Measurements from ENCODE around the gene PSMG3. TPM values are rescaled to one million over a fixed set of nuclear protein-coding genes. Genes with fewer than 3 reads are reported as not detected.

Gene PSMG3
- total RNA-seq, 1 donor from 2014 or later, result 56.6 TPM

DNA sequence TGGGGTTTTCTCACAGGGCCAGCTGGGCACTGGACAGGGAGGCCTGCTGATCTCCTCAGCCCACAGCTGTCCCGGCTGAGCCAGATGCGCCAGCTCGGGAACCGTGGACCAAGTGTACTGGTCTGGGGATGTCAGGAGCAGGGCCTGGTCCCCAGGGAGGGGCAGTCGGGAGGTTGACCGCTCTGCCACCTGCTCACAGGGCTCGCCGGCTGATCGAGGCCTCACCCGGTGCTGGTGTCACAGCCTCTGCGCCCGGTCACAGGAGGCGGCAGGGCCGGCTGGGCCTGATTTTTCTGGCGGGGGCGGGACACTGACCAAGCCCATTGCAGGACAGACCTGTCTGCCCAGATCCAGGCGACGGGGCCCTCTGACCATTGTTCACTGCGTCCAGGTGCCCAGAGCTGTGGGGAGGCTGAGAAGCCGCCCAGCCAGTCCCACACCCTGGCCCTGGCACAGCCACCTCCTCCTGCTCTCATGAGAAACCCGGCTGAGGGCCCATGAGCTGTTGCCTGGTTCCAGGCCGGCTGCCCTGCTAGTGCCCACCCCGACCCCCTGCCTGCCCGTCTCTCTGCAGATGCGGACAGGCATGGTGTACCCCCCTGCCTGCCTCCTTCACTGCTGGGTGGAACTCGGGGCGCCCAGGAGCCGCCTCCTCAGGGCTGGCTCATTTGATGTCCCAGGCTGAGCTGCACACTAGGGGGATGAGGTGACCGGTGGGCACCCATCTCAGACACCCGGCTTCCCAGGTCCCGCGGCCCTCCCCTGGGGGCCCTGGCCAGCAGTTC lies 10.8 kb downstream of the PSMG3 start:
- peak; percentile 70 for DNase-seq
- TF ChIP-seq, protein P1, sequence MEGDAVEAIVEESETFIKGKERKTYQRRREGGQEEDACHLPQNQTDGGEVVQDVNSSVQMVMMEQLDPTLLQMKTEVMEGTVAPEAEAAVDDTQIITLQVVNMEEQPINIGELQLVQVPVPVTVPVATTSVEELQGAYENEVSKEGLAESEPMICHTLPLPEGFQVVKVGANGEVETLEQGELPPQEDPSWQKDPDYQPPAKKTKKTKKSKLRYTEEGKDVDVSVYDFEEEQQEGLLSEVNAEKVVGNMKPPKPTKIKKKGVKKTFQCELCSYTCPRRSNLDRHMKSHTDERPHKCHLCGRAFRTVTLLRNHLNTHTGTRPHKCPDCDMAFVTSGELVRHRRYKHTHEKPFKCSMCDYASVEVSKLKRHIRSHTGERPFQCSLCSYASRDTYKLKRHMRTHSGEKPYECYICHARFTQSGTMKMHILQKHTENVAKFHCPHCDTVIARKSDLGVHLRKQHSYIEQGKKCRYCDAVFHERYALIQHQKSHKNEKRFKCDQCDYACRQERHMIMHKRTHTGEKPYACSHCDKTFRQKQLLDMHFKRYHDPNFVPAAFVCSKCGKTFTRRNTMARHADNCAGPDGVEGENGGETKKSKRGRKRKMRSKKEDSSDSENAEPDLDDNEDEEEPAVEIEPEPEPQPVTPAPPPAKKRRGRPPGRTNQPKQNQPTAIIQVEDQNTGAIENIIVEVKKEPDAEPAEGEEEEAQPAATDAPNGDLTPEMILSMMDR (IDR thresholded peaks at IDR 0.05; ENCODE audit: partially characterized antibody, unreplicated experiment), result no peak
- Mint-ChIP-seq H3K9me3 (ENCODE audit: unreplicated experiment) (peaks cover 19% of the 10 kb centered on the region), H3K4me3 (ENCODE audit: unreplicated experiment) (no peak overlapping the region), H3K27me3 (ENCODE audit: unreplicated experiment) (peaks cover 25% of the 10 kb centered on the region), H3K36me3 (ENCODE audit: unreplicated experiment) (no peaks in the 10 kb centered on the region), H3K4me1 (ENCODE audit: low read depth, unreplicated experiment) (peaks cover 24% of the 10 kb centered on the region), H3K27ac (ENCODE audit: unreplicated experiment) (peak overlapping the region; percentile 5)

DNA sequence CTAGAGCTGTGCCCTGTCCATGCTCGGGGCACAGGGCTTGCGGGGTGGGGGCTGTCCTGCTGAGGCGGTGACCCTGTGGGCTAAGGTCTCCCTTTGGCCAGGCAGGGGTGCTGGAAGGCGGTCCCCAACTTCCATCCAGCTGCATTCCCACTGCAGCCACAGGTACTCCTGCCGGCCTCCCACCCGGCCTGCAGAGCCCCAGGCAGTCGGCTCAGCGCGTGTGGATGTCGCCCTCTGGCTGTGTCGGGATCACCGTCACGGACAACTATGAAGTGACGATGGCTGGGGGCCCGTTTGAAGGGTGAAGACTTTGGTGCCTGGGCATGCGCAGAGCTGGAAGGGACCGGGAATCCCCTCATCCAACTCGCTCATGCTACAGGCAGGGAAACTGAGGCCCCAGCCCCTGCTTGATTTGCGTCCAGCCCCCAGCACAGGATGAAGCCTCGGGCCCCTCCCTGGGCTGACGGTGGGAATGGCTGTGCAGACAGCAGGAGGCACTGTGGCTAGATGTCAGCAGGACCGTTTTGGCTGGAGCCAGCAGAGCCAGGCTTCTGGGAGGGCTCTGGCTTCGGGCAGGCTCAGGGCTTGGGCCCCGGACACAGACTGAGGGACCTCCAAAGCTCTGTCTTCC lies 11.5 kb downstream of the PSMG3 start:
- Mint-ChIP-seq H3K36me3 (ENCODE audit: unreplicated experiment) (no peaks in the 10 kb centered on the region), H3K27me3 (ENCODE audit: unreplicated experiment) (peaks cover 25% of the 10 kb centered on the region), H3K4me1 (ENCODE audit: low read depth, unreplicated experiment) (peaks cover 24% of the 10 kb centered on the region), H3K4me3 (ENCODE audit: unreplicated experiment) (no peak overlapping the region), H3K9me3 (ENCODE audit: unreplicated experiment) (peaks cover 19% of the 10 kb centered on the region), H3K27ac (ENCODE audit: unreplicated experiment) (peak overlapping the region; percentile 5)
- TF ChIP-seq, protein P1 (IDR thresholded peaks at IDR 0.05; ENCODE audit: partially characterized antibody, unreplicated experiment), result no peak
- DNase-seq, result peak; percentile 69

DNA sequence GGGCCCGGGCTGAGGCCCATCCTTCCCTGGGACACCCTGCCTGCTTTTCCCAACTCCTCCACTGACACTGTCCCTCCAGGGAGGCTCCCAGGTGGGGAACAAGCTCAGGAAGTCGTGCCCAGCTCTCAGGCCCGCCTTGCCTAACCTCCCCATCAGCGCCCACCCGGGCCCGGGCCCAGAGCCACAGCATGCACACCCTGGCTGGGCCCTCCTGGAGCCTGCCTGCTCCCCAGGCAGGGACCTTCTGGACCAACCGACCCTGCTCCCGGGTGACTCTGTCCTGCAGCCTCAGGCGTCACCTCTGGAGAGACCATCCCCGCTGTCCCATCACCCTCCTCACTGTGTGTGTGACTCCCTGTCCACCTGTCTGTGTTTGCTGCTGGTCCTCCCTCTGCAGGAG lies 12.1 kb downstream of the PSMG3 start:
- Mint-ChIP-seq H3K36me3 (ENCODE audit: unreplicated experiment) (no peaks in the 10 kb centered on the region), H3K4me1 (ENCODE audit: low read depth, unreplicated experiment) (peaks cover 24% of the 10 kb centered on the region), H3K4me3 (ENCODE audit: unreplicated experiment) (no peak overlapping the region), H3K27me3 (ENCODE audit: unreplicated experiment) (peaks cover 24% of the 10 kb centered on the region), H3K27ac (ENCODE audit: unreplicated experiment) (no peak overlapping the region), H3K9me3 (ENCODE audit: unreplicated experiment) (peaks cover 18% of the 10 kb centered on the region)
- DNase-seq, result no peak
- TF ChIP-seq, protein P1 (IDR thresholded peaks at IDR 0.05; ENCODE audit: partially characterized antibody, unreplicated experiment), result no peak

DNA sequence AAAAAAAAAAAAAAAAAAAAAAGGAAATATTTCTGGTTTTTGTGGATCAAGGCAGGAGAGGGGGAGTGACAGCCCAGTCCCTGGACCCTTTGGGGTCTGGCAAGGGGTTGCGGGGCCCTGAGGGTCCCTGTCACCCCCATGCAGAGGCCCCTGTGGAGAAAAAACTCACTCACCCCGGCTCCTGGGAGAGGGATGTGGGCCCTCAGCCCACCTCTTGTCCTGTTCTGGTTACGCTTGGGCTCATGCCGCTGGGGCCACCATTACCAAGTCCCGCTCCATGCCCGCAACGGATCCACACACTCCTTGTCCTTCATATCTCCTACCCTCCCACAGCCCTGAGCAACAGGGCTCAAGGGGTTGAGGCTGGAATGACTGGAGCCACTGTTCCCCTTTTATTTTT lies 12.8 kb downstream of the PSMG3 start:
- H3K4me1 Mint-ChIP-seq (ENCODE audit: low read depth, unreplicated experiment), result peaks cover 17% of the 10 kb centered on the region
- H3K27ac Mint-ChIP-seq (ENCODE audit: unreplicated experiment), result no peak overlapping the region
- peaks cover 12% of the 10 kb centered on the region for H3K9me3 Mint-ChIP-seq (ENCODE audit: unreplicated experiment)
- no peak overlapping the region for H3K4me3 Mint-ChIP-seq (ENCODE audit: unreplicated experiment)
- H3K27me3 Mint-ChIP-seq (ENCODE audit: unreplicated experiment), result peaks cover 18% of the 10 kb centered on the region
- no peaks in the 10 kb centered on the region for H3K36me3 Mint-ChIP-seq (ENCODE audit: unreplicated experiment)
- TF ChIP-seq, protein P1 (IDR thresholded peaks at IDR 0.05; ENCODE audit: partially characterized antibody, unreplicated experiment), result no peak
- DNase-seq, result no peak
